Measurements from ENCODE around the gene ZNRD2.
A peak's percentile ranks its signal among the peaks of the same experiment; 100 is the strongest.

Gene ZNRD2

DNA sequence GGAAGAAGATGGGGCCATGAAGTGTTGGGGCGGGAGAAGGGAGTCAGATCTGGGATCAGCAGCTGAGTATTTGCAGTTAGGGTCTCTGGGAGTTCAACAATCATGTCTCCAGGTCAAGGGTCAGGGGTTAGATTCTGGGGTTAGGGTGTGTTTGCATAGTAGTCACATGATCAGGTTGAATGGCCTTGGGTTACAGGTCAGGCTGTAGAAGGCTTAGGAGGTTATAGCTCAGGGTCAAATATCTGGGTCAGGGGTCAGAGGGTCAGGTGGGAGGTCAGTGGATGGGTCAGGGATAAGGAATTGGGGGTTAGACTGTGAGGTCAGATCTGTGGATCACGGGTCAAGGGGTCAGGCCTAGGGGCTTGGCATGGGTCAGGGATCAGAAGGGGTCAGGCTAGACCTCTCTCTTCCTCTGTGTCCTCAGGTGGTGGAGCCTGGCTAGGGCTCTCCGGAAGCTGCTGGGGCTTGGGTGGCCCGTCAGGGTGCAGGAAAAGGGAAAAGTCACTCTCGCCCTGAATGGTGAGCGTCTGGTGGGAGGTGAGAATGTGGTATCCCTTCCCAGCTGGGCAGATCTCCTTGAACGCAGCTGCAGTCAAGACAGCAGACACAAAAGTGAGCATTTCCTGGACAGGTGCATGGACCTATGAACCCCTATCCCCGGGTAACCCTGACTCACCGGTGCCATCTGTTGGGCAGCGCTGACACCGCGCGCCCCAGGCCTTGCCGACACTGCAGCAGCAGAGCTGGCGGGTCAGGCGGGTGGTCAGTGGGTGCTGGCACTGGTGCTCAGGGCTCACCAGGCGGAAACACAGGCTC lies 18.5 kb upstream of the ZNRD2 start (continued):
- peak; percentile 22; the same call in 1 of the 2 replicates for TF ChIP-seq ZBTB8A (tag by site-specific recombination; IDR thresholded peaks at IDR 0.05)
- TF ChIP-seq KLF7 (tag by site-specific recombination; IDR thresholded peaks at IDR 0.05; ENCODE audit: borderline replicate concordance) = 0 out of 2 replicates have a peak, but pooled peaks have one; percentile 18
- no peak for TF ChIP-seq ZNF16 (tag by site-specific recombination; IDR thresholded peaks at IDR 0.05; ENCODE audit: low read depth)
- no peak for TF ChIP-seq ZNF174 (tag by site-specific recombination; IDR thresholded peaks at IDR 0.05)
- TF ChIP-seq ZNF121 (tag by site-specific recombination; IDR thresholded peaks at IDR 0.05) = no peak
- TF ChIP-seq, protein P1, sequence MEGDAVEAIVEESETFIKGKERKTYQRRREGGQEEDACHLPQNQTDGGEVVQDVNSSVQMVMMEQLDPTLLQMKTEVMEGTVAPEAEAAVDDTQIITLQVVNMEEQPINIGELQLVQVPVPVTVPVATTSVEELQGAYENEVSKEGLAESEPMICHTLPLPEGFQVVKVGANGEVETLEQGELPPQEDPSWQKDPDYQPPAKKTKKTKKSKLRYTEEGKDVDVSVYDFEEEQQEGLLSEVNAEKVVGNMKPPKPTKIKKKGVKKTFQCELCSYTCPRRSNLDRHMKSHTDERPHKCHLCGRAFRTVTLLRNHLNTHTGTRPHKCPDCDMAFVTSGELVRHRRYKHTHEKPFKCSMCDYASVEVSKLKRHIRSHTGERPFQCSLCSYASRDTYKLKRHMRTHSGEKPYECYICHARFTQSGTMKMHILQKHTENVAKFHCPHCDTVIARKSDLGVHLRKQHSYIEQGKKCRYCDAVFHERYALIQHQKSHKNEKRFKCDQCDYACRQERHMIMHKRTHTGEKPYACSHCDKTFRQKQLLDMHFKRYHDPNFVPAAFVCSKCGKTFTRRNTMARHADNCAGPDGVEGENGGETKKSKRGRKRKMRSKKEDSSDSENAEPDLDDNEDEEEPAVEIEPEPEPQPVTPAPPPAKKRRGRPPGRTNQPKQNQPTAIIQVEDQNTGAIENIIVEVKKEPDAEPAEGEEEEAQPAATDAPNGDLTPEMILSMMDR (tag by site-specific recombination; IDR thresholded peaks at IDR 0.05) = peak; percentile 48; the same call in 1 of the 2 replicates
- 0 out of 2 replicates have a peak, but pooled peaks have one; percentile 11 for TF ChIP-seq ZNF629 (tag by site-specific recombination; IDR thresholded peaks at IDR 0.05)
- peak; percentile 12; the same call in 1 of the 2 replicates for TF ChIP-seq FEZF1 (tag by site-specific recombination; IDR thresholded peaks at IDR 0.05)
- TF ChIP-seq ZNF560 (tag by site-specific recombination; IDR thresholded peaks at IDR 0.05; ENCODE audit: borderline replicate concordance) = no peak
- no peak for TF ChIP-seq ZBTB17 (tag by site-specific recombination; IDR thresholded peaks at IDR 0.05)
- no peak for TF ChIP-seq RBAK (tag by site-specific recombination; IDR thresholded peaks at IDR 0.05)
- TF ChIP-seq ZBTB7A (tag by site-specific recombination; IDR thresholded peaks at IDR 0.05; ENCODE audit: low read depth) = peak; percentile 96
- no peak for TF ChIP-seq ZNF248 (tag by site-specific recombination; IDR thresholded peaks at IDR 0.05)
- TF ChIP-seq ZNF596 (tag by site-specific recombination; IDR thresholded peaks at IDR 0.05) = peak; percentile 73
- TF ChIP-seq ZNF133 (tag by site-specific recombination; IDR thresholded peaks at IDR 0.05) = no peak
- TF ChIP-seq ZBTB48 (tag by site-specific recombination; IDR thresholded peaks at IDR 0.05) = peak; percentile 50; the same call in 1 of the 2 replicates
- TF ChIP-seq GLIS1 (tag by site-specific recombination; IDR thresholded peaks at IDR 0.05) = no peak
- TF ChIP-seq, protein P2, sequence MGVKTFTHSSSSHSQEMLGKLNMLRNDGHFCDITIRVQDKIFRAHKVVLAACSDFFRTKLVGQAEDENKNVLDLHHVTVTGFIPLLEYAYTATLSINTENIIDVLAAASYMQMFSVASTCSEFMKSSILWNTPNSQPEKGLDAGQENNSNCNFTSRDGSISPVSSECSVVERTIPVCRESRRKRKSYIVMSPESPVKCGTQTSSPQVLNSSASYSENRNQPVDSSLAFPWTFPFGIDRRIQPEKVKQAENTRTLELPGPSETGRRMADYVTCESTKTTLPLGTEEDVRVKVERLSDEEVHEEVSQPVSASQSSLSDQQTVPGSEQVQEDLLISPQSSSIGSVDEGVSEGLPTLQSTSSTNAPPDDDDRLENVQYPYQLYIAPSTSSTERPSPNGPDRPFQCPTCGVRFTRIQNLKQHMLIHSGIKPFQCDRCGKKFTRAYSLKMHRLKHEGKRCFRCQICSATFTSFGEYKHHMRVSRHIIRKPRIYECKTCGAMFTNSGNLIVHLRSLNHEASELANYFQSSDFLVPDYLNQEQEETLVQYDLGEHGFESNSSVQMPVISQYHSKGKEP (tag by site-specific recombination; IDR thresholded peaks at IDR 0.05) = no peak
- no peak for TF ChIP-seq ZNF747 (tag by site-specific recombination; IDR thresholded peaks at IDR 0.05)
- TF ChIP-seq, protein P3, sequence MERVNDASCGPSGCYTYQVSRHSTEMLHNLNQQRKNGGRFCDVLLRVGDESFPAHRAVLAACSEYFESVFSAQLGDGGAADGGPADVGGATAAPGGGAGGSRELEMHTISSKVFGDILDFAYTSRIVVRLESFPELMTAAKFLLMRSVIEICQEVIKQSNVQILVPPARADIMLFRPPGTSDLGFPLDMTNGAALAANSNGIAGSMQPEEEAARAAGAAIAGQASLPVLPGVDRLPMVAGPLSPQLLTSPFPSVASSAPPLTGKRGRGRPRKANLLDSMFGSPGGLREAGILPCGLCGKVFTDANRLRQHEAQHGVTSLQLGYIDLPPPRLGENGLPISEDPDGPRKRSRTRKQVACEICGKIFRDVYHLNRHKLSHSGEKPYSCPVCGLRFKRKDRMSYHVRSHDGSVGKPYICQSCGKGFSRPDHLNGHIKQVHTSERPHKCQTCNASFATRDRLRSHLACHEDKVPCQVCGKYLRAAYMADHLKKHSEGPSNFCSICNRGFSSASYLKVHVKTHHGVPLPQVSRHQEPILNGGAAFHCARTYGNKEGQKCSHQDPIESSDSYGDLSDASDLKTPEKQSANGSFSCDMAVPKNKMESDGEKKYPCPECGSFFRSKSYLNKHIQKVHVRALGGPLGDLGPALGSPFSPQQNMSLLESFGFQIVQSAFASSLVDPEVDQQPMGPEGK (tag by site-specific recombination; IDR thresholded peaks at IDR 0.05) = no peak
- TF ChIP-seq, protein P4, sequence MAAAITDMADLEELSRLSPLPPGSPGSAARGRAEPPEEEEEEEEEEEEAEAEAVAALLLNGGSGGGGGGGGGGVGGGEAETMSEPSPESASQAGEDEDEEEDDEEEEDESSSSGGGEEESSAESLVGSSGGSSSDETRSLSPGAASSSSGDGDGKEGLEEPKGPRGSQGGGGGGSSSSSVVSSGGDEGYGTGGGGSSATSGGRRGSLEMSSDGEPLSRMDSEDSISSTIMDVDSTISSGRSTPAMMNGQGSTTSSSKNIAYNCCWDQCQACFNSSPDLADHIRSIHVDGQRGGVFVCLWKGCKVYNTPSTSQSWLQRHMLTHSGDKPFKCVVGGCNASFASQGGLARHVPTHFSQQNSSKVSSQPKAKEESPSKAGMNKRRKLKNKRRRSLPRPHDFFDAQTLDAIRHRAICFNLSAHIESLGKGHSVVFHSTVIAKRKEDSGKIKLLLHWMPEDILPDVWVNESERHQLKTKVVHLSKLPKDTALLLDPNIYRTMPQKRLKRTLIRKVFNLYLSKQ (tag by site-specific recombination; IDR thresholded peaks at IDR 0.05; ENCODE audit: borderline replicate concordance) = no peak
- TF ChIP-seq ZBTB20 (tag by site-specific recombination; IDR thresholded peaks at IDR 0.05) = no peak
- TF ChIP-seq ZNF654 (tag by site-specific recombination; IDR thresholded peaks at IDR 0.05; ENCODE audit: low read depth) = no peak
- no peak for TF ChIP-seq ZNF19 (tag by site-specific recombination; IDR thresholded peaks at IDR 0.05; ENCODE audit: low read depth)
- TF ChIP-seq ZNF621 (tag by site-specific recombination; IDR thresholded peaks at IDR 0.05) = no peak
- TF ChIP-seq, protein P5, sequence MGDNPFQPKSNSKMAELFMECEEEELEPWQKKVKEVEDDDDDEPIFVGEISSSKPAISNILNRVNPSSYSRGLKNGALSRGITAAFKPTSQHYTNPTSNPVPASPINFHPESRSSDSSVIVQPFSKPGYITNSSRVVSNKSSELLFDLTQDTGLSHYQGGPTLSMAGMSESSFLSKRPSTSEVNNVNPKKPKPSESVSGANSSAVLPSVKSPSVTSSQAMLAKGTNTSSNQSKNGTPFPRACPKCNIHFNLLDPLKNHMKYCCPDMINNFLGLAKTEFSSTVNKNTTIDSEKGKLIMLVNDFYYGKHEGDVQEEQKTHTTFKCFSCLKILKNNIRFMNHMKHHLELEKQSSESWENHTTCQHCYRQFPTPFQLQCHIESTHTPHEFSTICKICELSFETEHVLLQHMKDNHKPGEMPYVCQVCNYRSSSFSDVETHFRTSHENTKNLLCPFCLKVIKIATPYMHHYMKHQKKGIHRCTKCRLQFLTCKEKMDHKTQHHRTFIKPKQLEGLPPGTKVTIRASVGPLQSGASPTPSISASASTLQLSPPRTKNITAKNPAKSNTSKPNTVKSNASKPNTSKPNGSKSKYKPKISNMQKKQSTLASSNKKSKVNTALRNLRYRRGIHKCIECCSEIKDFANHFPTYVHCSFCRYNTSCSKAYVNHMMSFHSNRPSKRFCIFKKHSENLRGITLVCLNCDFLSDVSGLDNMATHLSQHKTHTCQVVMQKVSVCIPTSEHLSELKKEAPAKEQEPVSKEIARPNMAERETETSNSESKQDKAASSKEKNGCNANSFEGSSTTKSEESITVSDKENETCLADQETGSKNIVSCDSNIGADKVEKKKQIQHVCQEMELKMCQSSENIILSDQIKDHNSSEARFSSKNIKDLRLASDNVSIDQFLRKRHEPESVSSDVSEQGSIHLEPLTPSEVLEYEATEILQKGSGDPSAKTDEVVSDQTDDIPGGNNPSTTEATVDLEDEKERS (tag by site-specific recombination; IDR thresholded peaks at IDR 0.05) = no peak
- TF ChIP-seq, protein P6, sequence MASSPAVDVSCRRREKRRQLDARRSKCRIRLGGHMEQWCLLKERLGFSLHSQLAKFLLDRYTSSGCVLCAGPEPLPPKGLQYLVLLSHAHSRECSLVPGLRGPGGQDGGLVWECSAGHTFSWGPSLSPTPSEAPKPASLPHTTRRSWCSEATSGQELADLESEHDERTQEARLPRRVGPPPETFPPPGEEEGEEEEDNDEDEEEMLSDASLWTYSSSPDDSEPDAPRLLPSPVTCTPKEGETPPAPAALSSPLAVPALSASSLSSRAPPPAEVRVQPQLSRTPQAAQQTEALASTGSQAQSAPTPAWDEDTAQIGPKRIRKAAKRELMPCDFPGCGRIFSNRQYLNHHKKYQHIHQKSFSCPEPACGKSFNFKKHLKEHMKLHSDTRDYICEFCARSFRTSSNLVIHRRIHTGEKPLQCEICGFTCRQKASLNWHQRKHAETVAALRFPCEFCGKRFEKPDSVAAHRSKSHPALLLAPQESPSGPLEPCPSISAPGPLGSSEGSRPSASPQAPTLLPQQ (tag by site-specific recombination; IDR thresholded peaks at IDR 0.05) = no peak
- TF ChIP-seq WT1 (tag by site-specific recombination; IDR thresholded peaks at IDR 0.05) = 0 out of 2 replicates have a peak, but pooled peaks have one; percentile 22
- no peak for TF ChIP-seq ZNF169 (tag by site-specific recombination; IDR thresholded peaks at IDR 0.05)
